Measurements from ENCODE around the gene EIF3B.
"Not testable (repeated sequence)": the region's sequence is repeated elsewhere in the genome, so short reads cannot be mapped to it uniquely, and the experiment has no call there.

EIF3B gene

DNA sequence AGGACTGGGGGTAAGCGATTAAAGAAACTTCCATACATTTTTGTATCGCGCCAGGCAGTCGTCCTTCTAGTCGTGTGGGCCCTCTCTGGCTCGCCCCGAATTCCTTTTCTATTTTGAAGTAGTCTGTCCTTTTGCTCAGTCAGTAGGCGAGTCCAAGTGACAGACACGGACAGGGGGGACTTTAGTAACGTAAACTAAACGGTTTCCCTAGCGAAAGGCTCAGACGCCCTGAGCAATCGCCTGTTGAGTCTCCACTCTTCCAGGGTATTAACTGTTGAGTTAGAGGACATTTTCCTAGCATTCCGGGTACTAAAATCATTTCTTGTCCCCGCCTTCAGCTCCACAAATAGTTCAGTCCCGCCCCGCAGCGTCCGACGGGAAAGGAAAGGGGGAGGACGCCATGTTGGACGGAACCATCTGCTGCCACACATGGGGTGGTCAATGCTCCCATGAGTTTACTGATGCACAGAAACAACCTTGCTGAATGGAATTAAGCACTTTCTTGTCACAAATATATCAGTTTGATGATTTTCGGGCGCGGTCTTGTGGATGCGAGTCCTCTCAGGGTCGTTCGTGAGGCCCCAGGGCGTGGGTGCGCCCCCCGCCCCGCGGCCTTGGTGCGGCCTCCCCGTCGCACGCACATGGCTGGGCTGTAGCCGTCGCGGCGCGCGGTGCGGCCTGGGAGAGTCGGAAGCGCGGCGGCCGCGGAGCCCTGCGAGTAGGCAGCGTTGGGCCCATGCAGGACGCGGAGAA is at the start of gene EIF3B:
Gene EIF3B (plus strand): TSS at position 642 of the 753 bp plus-strand sequence. CDS start 95 bp downstream, at position 737.
- FAIRE-seq (peak; percentile 92), DNase-seq (ENCODE audit: insufficient read length, low spot score) (peak; percentile 96)

DNA sequence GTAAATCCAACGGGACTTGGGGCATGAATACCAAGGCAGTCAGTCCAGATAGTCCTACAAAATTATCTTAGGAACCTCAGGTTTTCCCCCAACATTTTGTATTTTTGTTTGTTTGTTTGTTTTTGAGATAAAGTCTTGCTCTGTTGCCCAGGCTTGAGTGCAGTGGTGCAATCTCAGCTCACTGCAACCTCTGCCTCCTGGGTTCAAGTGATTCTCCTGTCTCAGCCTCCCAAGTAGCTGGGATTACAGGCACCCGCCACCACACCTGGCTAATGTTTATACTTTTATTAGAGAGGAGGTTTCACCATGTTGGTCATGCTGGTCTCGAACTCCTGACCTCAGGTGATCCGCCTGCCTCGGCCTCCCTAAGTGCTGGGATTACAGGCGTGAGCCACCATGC is 49.4 kb upstream of the EIF3B start:
- not testable (repeated sequence) for FAIRE-seq

DNA sequence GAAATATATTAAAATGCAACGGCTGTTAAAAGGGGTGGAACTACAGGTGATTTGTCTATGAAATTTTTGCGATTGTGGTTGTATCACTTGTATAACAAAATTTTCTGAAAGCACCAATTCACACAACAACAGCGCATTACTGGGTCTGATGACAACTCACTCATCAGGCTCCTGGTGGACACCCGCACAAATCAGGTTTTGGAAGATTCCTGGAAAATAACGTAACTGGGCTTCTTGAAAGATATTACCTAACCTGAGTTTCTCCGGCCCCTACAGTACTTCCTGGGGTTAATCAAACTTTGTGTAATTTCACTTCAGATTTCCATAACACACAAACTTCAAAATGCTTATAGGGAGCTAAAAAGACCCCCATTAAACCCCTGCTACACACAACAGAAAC is 47.9 kb upstream of the EIF3B start:
- DNase-seq (ENCODE audit: insufficient read length, low spot score) (no peak), FAIRE-seq (no peak)

More for the DNA sequence above, 49.4 kb upstream of the EIF3B start:
- not testable (repeated sequence) for DNase-seq (ENCODE audit: insufficient read length, low spot score)

DNA sequence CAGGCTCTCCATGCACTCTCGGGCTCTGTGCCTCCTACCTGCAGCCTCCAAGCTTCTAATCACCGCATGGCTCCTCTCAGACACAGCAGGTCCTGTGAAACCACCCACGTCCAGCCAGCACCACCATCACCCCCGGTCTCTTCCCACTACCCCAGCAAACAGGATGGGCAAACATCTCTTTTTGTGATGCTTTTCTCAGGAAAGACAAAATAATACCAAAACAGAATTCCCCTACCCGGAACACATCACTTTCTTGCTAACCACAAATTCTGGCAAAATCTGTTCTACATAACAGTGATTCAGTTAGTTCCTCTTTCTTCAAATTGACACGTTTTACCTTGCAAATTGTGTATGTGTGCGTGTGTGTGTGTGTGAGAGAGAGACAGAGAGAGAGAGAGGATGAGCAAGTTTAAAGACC is 46.9 kb upstream of the EIF3B start:
- FAIRE-seq (peak; percentile 80), DNase-seq (ENCODE audit: insufficient read length, low spot score) (no peak)

DNA sequence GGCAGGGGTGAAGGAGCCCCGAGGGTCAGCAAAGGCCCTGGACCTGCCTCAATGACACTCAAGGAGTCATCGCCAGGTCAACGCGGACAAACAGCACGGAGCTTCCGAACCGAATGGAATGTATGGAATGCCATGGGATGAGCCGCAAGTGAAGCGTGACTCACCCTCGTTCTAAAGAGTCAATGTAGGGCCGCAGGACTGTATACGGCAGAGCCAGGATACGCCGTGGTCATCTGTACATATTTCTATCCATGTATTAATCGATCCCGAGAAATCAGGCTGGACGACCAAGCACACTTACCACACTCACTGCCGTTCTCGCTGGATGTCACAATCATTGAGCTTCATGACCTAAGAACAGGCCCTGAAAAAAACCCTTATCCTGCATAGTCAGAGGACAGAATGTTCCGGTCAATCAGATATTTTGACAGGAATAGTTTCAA is 44.7 kb upstream of the EIF3B start:
- no peak for DNase-seq (ENCODE audit: insufficient read length, low spot score)
- FAIRE-seq = no peak

DNA sequence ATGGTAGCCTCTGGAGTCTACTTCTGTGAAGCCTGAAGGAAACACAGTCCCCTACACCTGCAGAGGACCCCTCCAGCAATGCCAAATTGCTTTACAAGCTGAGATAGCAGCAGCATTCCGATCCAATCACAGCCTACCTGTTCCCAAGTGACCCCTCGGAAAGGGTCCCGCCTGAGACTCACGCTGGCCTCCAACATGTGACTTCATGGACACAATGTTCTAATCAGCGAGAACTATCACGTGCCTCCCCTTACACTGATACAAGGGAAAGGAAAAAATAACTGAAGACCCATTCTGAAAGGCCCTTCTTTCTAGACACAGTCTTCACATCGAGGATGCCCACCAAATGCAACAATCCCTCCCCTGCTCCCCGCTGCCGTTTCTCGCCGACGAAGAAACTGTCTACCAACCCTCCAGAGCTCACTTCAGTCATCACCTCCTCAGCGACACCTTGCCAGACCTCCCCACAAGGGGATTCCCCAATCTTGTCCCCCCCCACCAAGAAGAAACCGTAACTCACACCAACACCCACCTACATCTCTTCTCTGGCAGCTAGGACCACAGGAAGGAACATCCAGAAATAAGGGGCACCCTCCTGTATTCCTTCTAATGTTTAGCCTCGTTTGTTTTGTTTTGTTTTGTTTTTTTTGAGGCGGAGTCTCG is 42.2 kb upstream of the EIF3B start:
- DNase-seq (ENCODE audit: insufficient read length, low spot score) (peak; percentile 59), FAIRE-seq (peak; percentile 82)

DNA sequence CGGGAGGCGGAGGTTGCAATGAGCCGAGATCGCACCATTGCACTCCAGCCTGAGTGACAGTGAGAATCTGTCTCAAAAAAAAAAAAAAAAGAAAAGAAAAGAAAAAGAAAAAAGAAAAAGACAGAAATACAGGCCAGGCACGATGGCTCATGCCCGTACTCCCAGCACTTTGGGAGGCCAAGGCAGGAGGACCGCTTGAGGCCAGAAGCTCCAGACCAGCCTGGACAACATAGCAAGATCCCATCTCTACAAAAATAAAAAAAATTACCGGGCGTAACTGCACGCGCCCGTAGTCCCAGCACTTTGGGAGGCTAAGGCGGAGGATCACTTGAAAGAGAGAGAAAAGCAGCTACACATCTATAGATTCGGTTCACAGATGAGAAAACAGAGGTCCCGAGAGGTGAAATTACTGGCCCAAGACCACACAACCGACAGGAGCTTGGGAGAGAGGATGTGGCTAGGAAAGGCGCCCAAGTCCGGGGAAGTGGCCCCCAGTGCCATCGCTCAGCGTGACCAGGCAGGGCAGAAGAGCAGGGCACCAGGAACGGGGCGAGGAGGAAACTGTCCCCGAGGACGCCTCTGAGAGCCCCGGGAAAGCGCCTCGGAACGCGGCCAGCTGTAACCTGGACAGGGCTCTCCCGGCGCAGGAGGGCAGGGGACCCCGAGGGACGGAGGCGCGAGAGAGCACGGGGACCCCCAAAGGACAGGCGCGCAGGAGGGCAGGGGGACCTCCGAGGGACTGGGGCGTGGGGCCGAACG is 41.0 kb upstream of the EIF3B start:
- DNase-seq (ENCODE audit: insufficient read length, low spot score) (no peak), FAIRE-seq (no peak)

DNA sequence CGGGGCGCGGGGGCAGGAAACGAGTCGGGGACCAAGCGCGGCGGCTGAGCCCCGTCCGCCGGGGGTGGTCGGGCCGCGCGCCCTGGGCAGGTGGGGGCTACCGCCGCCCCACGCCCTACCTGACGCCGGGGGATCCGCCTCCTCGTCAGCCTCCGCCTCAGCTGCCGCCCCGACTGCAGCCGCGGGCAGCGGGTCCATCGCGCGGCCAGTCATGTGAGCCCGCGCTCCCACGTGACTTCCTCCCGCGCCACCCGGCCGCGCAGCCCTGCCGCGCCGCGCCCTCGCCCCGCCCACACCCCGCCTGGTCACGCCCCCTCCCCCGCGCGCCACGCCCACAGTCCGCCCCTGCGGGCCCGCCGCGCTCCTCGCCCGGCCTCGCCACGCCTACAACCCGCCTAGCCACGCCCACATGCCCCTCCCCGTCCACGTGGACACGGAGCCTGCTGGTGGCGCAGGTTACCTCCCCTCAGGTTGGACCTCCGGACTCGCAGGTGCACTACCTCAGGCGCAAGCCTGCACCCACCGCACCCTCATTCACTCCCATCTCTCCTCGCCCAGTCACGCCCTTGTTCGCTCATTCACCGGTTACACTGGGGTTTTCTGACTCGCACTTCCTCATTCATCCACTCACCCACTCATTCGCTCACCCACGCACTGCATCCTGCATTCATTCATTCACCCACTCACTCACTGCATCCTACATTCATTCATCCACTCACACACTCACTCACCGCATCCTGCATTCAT is 40.2 kb upstream of the EIF3B start, which contains the start of gene SNX8:
Gene SNX8 (minus strand): TSS at position 233 of the 747 bp plus-strand sequence. CDS start 20 bp downstream, at position 213.
- DNase-seq (ENCODE audit: insufficient read length, low spot score) = peak; percentile 92
- peak; percentile 90 for FAIRE-seq

DNA sequence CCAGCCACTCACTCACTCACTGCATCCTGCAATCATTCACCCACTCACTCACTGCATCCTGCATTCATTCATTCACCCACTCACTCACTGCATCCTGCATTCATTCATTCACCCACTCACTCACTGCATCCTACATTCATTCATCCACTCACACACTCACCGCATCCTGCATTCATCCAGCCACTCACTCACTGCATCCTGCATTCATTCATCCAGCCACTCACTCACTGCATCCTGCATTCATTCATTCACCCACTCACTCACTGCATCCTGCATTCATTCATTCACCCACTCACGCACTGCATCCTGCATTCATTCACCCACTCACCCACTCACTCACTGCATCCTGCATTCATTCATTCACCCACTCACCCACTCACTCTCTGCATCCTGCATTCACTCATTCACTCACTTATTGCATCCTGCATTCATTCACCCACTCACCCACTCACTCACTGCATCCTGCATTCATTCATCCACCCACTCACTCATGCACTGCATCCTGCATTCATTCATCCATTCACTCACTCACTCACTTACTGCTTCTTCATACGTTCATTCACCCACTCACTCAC is 39.6 kb upstream of the EIF3B start:
- not testable (repeated sequence) for FAIRE-seq; DNase-seq (ENCODE audit: insufficient read length, low spot score)

DNA sequence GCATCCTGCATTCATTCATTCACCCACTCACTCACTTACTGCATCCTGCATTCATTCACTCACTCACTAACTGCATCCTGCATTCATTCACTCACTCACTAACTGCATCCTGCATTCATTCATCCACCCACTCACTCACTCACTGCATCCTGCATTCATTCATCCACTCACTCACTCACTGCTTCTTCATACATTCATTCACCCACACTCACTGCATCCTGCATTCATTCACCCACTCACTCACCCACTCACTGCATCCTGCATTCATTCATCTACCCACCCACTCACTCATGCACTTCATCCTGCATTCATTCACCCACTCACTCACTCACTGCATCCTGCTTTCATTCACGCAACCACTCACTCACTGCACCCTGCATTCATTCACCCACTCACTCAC is 38.8 kb upstream of the EIF3B start:
- DNase-seq (ENCODE audit: insufficient read length, low spot score) (no peak), FAIRE-seq (no peak)

DNA sequence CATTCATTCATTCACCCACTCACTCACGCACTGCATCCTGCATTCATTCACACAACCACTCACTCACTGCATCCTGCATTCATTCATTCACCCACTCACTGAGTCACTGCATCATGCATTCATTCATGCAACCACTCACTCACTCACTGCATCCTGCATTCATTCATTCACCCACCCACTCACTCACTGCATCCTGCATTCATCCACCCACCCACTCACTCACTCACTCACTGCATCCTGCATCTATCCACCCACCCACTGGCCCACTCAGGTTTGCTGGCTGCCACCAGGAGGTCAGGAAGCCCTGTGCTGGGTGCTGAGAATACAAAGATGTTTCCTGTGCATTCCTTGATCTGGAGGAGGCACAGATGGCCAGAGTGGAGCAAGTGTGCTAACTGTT is 38.0 kb upstream of the EIF3B start:
- FAIRE-seq = no peak
- DNase-seq (ENCODE audit: insufficient read length, low spot score) = no peak

DNA sequence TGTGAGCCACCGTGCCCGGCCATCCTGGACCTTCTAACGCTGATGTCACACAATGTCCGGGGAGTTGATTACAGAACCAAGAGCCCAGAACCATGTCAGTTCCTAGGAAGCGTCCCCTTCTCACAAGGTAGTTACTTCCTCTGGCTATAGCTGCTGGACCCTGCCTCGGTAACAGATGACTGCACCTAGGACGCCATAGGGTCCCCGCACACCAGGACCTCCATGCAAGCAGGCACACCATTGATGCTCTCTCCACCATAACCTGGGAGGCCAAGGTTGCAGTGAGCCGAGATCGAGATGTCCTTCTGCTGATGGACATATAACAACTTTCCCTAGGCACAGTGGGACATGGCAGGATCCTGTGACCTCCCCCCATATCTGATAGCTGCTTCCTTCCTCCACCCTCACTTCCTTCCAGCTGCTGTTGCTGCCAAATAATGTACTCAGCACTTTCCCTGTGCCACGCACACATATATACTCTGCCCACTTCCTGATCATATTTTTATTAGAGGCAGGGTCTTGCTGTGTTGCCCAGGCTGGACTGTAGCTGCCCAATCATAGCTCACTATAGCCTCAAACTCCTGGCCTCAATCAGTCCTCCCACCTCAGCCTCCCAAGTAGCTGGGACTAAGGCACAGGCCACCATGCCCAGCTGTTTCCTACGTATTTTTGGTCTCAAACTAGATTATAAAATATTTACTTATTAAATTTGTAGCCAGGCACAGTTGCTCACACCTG is 36.9 kb upstream of the EIF3B start:
- no peak for DNase-seq (ENCODE audit: insufficient read length, low spot score)
- FAIRE-seq = no peak

DNA sequence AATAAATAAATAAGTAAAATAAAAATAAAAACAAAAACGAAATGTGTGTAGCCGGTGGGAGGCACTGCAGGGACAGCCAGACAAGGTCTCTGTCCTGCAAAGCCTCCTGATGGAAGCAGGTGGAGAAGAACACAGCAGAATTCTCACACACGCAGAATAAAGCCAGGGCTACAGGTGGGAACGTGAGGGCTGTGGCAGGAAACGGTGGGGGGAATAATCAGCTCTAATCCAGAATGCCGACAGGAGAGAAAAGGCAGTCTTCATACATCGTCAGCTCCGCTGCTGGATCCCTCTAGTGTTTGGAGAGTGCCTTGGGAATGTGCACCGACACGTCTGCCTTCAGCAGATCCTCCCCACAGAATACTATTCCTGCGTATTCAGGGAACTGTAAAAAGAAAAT is 33.6 kb upstream of the EIF3B start:
- DNase-seq (ENCODE audit: insufficient read length, low spot score) = no peak
- FAIRE-seq = no peak

DNA sequence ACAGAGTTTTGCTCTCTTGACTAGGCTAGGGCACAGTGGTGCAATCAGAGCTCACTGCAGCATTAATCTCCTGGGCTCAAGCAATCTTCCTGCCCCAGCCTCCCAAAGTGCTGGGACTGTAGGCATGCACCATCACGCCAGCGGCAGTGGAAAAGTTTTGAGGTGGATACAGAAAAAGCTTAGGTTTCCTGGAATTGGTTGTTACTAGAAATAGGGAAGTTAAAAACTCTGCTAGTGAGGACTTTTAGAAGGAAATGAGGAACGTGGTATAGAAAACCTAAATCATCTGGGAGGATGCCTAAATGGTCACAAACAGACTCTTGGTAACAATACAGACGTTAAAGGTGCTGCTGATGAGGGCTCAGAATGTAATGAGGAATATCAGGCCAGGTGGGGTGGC is 29.5 kb upstream of the EIF3B start:
- FAIRE-seq = no peak
- DNase-seq (ENCODE audit: insufficient read length, low spot score) = no peak

DNA sequence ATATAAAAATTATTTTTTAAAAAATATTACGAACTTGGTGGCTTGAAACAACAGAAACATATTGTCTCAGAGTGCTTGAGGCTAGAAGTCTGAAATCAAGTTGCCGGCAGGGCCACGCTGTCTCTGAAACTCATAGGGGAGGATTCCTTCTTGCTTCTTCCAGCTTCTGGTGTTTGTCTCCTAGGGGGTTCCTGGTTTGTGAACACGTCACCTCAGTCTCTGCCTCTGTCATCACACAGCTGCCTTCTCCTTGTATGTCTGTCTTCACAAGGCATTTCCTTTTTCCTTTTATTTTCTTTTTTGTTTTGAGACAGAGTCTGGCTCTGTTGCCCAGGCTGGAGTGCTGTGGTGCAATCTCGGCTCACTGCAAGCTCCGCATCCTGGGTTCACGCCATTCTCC is 27.7 kb upstream of the EIF3B start:
- DNase-seq (ENCODE audit: insufficient read length, low spot score) = no peak
- no peak for FAIRE-seq

DNA sequence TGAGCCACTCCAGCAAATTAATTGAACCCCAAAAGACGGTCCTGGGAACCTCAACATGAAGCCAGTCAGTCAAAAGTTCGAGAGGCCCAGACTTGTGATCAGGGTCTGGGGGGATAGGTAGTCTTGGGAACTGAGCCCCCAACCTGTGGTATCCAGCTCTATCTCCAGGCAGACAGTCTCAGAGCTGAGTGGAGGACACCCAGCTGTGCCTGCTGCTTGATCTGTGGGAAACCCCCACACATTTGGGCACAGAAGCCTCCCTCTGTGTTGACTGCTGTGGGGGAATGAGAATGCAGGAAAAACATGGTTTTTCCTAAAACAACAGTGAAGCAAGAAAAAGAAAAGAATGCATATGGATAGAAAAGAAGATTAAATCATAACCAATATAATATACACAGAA is 24.1 kb upstream of the EIF3B start:
- no peak for FAIRE-seq
- DNase-seq (ENCODE audit: insufficient read length, low spot score) = no peak

DNA sequence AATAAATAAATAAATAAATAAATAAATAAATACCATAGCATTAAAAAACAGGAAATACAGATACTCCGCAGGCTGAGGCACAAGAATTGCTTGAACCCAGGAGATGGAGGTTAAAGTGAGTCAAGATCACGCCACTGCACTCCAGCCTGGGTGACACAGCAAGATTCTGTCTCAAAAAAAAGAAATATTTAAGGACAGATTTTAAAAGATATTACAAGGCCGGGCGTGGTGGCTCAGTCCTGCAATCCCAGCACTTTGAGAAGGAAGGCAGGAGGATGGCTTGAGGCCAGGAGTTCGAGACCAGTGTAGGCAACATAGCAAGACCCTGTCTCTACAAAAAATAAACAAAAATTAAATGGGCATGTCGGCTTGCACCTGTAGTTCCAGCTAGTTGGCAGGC is 22.9 kb upstream of the EIF3B start:
- DNase-seq (ENCODE audit: insufficient read length, low spot score) (no peak), FAIRE-seq (no peak)

DNA sequence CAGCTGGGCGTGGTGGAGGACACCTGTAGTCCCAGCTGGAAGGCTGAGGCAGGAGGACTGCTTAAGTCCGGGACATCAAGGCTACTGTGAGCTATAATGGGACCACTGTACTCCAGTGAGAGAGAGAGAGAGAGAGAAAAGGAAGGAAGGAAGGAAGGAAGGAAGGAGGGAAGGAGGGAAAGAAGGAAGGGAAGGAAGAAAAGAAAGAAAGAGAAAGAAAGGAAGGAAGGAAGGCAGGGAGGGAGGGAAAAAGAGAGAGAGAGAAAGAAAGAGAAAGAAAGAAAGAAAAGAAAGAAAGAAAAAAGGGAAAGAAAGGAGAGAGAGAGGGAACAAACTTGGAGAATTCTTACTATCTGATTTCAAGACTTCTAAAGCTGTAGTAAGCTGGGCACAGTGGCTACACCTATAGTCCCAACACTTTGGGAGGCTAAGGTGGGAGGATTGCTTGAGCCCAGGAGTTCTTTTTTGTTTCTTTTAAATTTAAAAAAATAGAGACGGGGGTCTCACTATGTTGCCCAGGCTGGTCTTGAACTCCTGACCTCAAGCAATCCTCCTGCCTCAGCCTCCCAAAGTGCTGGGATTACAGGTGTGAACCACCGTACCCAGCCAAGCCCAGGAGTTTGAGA is 21.9 kb upstream of the EIF3B start:
- FAIRE-seq; DNase-seq (ENCODE audit: insufficient read length, low spot score): not testable (repeated sequence)

DNA sequence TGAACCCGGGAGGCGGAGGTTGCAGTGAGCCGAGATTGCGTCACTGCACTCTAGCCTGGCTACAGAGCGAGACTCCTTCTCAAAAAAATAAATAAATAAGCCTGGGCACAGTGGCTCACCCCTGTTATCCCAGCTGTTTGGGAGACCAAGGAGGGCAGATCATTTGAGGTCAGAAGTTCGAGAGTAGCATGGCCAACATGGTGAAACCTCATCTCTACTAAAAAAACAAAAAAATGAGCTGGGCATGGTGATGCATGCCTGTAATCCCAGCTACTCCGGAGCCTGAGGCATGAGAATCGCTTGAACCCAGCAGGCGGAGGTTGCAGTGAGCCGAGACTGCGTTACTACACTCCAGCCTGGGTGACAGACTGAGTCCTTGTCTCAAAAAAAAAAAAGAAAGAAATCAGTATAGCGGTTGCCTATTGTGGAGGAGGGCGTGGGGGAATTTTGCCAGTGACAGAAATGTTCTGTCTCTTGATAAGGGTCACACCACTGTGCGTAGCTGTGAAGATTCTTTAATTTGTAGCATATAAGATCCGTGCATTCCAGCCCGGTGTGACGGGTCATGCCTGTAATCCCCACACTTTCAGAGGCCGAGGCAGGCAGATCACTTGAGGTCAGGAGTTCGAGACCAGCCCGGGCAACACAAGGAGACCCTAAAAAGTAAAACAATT is 17.9 kb upstream of the EIF3B start:
- FAIRE-seq = no peak
- DNase-seq (ENCODE audit: insufficient read length, low spot score) = no peak
